ENCODE data around the gene CDC5L. TPM values are rescaled to one million over a fixed set of nuclear protein-coding genes. Genes with fewer than 3 reads are reported as not detected.

The CDC5L gene
- total and polyA plus RNA-seq, 2 of the 13 experiments (the other 11 are each of a cell fraction or from before 2014, with no cell fraction given) = 11.0 to 34.2 TPM

- TF ChIP-seq CENPBD1 (CRISPR knock-in tag; IDR thresholded peaks at IDR 0.05; ENCODE audit: borderline replicate concordance, low read depth) = no peak
- no peak for TF ChIP-seq MED13 (CRISPR knock-in tag; IDR thresholded peaks at IDR 0.05)
- TF ChIP-seq ETV6 (CRISPR knock-in tag; conservative IDR thresholded peaks at IDR 0.05) = no peak
- TF ChIP-seq THRA (CRISPR knock-in tag; IDR thresholded peaks at IDR 0.05; ENCODE audit: borderline replicate concordance) = no peak
Measured at GRCh38 chr6:44438827-44439226, 51.3 kb downstream of the CDC5L start (continued).

GRCh38 chr6:44439270-44440045 is 52.0 kb downstream of the CDC5L start:
- intact Hi-C loops (cut with micrococcal nuclease; ENCODE audit: unreplicated experiment) = no loop called here
- Histone ChIP-seq H3K27ac (ENCODE audit: extremely low read length, insufficient read depth, low read length) (no peak overlapping the region), H3K79me2 (ENCODE audit: insufficient read depth, low read length) (no peaks in the 10 kb centered on the region), H3K9me3 (ENCODE audit: low read length) (peaks cover 25% of the 10 kb centered on the region), H3K36me3 (replicated peaks in 1 of 2; ENCODE audit: control insufficient read depth in 1 of 2, insufficient read depth in 2 of 2, low read length in 2 of 2) (peaks cover 5 to 34% of the 10 kb centered on the region in 2 experiments; a peak in 4 of 5 replicates), H3K4me2 (ENCODE audit: low read depth, low read length) (no peak overlapping the region), H2AFZ (ENCODE audit: low read length) (no peak overlapping the region), H4K20me1 (ENCODE audit: insufficient read depth, low read length) (0 out of 2 replicates have a peak, but pooled peaks cover 6% of the 10 kb centered on the region), H3K4me1 (ENCODE audit: insufficient read depth, low read length) (no peaks in the 10 kb centered on the region), H3K27me3 (ENCODE audit: control insufficient read depth in 1 of 2, insufficient read depth in 2 of 2, low read length in 2 of 2) (no peaks in the 10 kb centered on the region), H3K4me3 (replicated peaks in 1 of 3; ENCODE audit: insufficient read depth in 1 of 3, low read depth in 2 of 3, low read length in 3 of 3) (no peak overlapping the region), H3K9ac (ENCODE audit: insufficient read depth, low read depth, low read length) (no peak overlapping the region)
- ATAC-seq (no peak), DNase-seq (ENCODE audit: low spot score) (no peak), FAIRE-seq (no peak)
- in situ Hi-C loops (cut with HindIII; ENCODE audit: extremely low pct_ligation_motif_present, low pct_unique_long_range_greater_than_20kb) = no loop called here
- BruUV-seq (replicated peaks) = no TSS peak
- peak; percentile 31; the same call in 1 of the 2 replicates for TF ChIP-seq FOSL2 (CRISPR knock-in tag; IDR thresholded peaks at IDR 0.05)
- TF ChIP-seq TEF (CRISPR knock-in tag; IDR thresholded peaks at IDR 0.05) = no peak
- TF ChIP-seq E2F2 (CRISPR knock-in tag; IDR thresholded peaks at IDR 0.05; ENCODE audit: borderline replicate concordance) = no peak
- peak; percentile 41; the same call in 1 of the 2 replicates for TF ChIP-seq ZBTB33 (CRISPR knock-in tag; IDR thresholded peaks at IDR 0.05)
- ChIA-PET CTCF (ENCODE audit: low intra/inter-chr PET ratio, low total read pairs) (no interaction called here), POLR2A (no interaction called here)
- 94% methylated on average over 6 of the region's 6 CpGs for WGBS (ENCODE audit: low lambda C conversion rate)
